LNCAP (cell line): Measurements from ENCODE around the gene ZNF737.

Experiments used
- TF ChIP-seq, protein P1 (sequence below): fragments of 450-650 bp; IDR thresholded peaks from 2 replicates; pipeline ENCODE4 v1.5.1; 2017; ENCODE audit warnings: mild to moderate bottlenecking

The ZNF737 gene

DNA sequence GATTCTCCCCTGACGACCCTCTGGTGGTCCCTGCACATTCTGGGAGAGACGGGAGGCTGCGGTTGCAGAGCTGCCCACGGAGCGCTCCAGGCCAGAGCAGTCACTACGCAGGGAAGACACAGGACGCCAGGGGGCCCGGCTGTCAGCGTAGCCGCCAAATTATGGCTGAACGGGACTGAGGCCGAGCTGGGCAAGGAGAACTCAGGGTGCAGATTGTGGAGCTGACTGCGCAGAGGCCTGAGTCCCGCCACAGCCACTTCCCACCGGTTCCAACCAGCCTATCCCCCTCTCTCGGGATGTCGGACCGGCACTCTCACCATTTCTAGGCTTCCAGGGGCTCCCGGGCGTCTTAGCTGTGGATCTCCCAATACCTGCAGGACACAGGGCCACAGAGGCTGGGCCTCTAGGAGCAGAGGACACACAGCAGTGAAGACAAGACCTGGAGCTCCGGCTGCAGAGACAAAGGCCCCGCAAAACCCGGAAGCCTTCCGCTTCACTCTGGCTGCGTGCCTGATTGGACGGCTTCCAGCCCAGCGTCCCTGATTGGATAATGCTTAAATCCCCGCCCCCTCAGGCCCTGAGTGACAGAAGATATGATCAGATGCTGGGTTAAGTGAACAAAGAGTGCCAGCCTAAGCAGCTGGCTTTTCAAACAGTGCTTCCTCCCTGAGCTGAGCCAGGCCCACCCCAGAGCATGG, at the start of gene ZNF737:
Gene ZNF737, minus strand, starts transcription at position 461 of the 698 bp plus-strand sequence. Its CDS starts 141 bp downstream, at position 320.
- TF ChIP-seq, protein P1, sequence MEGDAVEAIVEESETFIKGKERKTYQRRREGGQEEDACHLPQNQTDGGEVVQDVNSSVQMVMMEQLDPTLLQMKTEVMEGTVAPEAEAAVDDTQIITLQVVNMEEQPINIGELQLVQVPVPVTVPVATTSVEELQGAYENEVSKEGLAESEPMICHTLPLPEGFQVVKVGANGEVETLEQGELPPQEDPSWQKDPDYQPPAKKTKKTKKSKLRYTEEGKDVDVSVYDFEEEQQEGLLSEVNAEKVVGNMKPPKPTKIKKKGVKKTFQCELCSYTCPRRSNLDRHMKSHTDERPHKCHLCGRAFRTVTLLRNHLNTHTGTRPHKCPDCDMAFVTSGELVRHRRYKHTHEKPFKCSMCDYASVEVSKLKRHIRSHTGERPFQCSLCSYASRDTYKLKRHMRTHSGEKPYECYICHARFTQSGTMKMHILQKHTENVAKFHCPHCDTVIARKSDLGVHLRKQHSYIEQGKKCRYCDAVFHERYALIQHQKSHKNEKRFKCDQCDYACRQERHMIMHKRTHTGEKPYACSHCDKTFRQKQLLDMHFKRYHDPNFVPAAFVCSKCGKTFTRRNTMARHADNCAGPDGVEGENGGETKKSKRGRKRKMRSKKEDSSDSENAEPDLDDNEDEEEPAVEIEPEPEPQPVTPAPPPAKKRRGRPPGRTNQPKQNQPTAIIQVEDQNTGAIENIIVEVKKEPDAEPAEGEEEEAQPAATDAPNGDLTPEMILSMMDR: peak; percentile 34; the same call in 1 of the 2 replicates

DNA sequence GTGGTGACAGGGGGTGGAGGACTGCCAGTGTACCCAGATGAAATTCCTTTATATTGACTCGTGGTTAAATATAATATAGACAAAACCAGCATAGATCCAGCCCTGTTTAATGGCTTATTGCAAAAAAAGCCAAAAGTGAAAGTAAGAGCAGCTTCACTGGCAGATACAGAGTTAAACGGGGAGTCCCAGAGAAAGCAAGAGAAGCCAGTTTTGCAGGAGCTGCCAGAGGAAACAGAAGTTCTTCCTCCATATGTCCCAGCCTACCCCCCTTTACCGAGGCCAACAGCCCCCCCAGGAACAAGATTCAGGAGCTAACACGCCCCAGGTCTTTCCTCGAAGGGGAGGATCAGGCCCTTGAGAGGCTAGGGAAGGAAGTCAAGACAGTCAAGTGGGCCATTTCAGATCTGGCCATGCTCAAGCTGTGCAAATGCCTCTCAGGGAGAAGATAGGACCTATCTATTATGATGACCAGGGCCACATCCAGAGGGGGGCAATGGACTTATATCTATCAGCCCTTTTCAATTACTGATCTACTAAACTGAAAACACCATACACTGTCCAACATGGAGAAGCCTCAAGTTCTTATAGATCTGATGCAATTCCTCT, 47.2 kb upstream of the ZNF737 start:
- TF ChIP-seq, protein P1: no peak

DNA sequence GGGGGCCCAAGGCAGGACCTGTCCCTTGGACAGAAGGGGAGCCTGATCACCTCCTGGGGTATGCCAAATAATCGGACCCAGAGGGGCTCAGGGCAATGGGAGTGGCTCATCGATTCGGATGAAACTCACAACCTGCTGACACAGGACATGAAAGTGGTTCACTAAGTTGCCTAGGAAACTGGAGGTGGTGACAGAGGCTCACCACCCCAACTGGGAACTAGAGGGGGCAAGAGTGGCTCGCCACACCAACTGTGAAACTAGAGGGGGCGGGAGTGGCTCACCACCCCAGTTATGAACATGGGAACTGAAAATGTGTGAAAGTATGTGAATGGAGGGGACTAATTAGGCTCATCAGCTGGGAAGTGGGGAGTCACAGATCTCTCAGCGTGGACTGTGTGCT, 46.3 kb upstream of the ZNF737 start:
- TF ChIP-seq, protein P1: no peak

DNA sequence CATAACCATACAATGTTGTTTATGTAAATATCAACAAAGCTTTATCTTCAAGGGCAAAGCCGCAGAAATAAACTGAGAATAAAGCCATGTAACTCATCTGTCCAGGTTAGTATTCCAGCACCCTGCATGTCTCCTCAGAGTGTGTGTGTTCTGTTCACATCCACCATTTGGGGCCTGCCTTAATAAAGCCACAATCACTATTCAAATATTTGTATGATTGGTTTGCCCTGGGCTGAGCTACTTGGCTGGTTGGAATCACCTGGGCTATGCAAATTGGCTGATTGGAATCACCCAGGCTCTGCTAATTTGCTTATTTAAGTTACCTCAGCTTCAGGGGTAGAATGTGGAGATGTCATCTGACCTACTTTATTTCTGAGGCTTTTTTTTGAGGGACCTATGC, 42.4 kb upstream of the ZNF737 start:
- TF ChIP-seq, protein P1: no peak

DNA sequence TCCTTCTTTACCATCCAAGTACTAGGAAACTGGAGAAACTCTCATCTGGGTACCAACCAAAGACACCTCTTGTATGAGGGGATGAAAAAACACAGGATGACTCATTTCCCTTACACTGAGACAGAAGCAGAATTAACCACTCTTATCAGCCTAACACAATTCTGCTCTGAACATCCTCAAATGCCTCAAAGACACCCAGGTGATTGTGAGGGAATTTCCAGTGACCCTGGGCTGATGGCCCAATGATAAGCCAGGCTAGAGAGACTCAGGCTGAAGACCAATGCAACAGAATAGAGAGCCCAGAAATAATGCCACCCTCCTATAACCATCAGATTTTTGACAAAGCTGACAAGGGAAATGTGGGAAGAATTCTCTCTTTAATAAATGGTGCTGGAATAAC, 7.0 kb downstream of the ZNF737 start:
- TF ChIP-seq, protein P1: no peak

DNA sequence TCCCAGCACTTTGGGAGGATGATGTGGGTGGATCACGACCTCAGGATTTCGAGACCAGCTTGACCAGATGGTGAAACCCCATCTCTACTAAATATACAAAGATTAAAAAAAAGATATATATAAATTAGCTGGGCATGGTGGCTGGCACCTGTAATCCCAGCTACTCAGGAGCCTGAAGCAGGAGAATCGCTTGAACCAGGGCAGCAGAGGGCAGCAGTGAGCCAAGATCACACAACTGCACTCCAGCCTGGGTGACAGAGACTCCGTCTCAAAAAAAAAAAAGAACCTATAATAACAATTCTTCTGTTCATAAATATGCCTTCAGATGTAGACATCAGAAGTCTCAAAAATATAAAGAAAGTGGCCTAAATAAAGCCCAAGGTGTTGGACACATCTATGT, 7.6 kb downstream of the ZNF737 start:
- TF ChIP-seq, protein P1: peak; percentile 30; the same call in 1 of the 2 replicates

DNA sequence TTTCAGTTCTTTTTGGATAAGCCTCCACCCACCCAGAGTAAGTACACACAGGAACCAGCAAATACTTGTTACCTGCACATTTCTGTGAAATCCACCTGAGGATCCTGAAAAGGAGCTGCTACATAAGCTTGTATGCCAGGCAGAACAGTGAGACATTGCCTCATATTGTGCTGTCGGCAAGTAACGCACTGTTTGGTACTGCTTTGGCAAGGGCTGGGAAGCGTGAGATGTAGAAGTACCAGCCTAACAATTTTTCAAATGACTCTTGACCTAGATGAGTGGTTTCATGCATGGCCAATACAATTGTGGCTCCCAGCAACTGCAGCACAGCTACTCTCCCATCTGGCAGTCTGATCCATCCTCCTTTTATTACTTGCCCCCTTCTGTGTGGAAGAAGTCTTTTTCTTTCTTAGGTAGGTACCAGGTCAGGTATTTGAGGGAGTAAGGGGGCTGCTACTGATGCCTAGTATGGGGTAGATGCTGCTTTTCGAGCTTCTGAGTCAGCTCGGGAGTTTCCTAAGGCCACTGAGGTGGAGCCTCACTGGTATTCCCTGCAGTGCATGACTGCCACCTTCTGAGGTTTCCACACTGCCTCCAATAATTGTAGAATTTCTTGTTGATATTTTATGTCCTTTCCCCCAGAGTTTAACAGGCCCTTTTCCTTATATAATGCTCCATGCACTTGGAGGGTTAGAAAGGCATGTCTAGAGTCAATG, 52.2 kb downstream of the ZNF737 start:
- TF ChIP-seq, protein P1: no peak
